ENCODE results near the gene BIK.

BIK gene

DNA sequence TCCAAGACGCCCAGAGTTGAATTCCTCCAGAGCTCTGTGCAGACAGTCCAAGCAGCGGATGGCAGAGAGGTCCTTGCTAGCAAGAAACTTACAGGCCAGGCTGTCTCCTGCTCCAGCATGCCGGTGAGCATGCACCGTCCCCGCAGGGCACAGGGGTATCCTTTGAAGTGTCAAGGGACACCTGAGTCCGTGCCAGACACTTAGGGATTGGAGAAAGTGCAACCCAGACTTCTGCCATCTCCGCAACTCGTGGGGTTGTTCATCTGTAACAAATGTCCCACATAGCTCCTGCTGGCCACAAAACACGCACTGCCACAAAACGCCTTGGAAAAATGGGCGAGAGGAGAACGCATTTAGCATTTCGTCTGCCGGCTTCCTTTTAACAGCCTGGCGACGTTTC lies 54.1 kb downstream of the BIK start:
- no peak for DNase-seq

DNA sequence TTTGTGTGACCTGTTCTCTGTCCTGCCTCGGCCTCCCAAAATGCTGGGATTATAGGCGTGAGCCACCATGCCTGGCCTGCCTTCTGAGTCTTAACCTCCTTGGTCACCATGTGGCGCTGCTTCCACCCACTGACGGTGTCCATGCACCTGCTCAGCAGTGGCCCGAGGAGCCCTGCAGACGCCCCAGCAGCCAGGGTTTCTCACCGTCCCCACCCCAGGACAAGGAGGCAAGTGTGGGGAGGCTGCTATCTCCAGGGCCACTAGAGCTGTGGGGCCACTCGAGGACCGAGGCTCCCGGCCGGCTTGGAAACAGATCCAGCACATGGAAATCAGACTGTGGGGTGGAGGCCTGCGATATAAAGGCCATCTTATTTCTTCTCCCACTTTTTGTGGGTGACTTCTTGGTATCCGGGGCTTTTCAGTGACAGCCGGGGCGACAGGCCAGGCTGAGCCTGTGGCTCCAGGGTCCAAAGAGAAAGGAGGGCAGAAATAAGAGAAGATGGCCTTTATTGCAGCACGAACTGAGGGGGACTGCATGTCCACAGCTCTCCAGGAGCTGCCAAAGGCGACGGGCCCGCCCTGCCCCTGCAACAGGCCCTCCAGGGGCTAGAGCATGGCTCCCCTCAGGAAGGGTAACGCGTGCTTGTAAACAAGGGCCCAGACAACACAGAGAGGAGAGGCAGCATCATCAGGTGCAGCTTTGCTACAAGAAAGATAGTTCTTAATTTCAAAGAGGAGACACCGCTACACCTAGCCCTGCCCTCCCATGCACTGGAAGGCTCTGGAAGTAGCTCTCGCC lies 55.8 kb downstream of the BIK start:
- no peak for DNase-seq

DNA sequence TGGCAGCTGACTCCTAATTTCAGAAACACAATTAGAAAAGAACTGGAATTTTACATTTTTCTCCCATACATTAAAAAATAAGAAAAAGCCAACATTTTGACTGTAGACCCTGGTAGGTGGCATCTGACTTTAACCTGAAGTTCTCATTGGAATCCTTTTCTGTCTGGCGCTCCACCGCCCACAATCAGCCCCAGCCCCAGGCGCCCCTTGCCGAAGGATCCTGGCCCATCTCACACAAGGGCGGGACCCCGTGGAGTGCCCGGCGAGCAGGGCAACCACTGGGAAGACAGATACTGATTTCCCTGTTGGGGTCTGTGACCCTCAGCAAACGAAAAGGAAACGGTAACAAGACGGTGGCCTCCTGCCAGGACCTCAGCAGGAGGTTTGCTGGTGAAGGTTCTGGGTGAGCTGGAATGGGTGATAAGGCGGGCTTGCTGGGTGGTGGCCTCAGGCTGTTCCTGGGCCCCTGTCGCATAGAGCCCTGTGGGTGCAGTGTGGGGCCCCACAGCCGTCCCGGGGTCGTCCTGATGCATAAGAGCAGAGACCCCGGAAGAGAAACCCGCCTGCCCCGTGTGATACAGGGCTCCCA lies 56.5 kb downstream of the BIK start:
- DNase-seq, result no peak

DNA sequence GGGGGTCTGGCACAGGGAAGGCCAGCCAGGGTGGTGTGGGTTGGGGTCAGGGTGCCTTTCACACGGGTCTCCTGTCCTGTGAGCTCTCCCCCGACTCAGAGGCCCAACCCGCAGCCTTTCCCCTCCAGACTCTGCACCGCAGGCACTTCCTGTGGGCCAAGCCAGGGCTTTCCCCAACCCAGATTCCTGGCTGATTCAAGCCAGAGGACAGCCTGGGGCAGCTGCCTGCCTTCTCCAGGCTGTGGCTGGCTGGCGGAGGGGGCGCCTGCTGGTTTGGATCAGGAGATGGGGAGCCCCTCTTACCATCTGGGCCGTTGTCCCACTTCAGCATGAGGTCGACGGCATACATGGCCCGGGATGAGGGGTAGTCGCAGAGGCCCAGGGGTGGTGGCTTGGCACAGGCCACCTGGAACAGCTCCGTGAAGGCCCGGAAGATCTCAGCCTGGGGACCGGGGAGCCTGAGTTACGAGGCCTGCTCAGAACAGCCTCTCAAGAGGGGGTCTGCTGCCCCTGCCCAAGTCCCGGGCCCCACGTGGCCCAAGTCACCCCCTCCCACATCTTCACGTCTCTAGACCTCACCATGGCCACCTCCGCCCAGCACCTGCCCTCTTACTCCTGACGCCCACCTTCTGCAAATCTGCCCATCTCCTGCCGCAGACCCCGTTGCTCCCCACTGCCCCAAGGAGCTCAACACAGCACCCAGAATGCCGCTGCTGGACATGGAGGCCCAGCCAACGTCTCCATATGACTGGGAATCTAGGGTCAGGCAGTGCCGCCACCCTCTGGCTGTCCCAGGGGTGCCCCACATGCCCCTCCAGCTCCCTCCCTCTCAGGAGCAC lies 58.1 kb downstream of the BIK start:
- no peak for DNase-seq

DNA sequence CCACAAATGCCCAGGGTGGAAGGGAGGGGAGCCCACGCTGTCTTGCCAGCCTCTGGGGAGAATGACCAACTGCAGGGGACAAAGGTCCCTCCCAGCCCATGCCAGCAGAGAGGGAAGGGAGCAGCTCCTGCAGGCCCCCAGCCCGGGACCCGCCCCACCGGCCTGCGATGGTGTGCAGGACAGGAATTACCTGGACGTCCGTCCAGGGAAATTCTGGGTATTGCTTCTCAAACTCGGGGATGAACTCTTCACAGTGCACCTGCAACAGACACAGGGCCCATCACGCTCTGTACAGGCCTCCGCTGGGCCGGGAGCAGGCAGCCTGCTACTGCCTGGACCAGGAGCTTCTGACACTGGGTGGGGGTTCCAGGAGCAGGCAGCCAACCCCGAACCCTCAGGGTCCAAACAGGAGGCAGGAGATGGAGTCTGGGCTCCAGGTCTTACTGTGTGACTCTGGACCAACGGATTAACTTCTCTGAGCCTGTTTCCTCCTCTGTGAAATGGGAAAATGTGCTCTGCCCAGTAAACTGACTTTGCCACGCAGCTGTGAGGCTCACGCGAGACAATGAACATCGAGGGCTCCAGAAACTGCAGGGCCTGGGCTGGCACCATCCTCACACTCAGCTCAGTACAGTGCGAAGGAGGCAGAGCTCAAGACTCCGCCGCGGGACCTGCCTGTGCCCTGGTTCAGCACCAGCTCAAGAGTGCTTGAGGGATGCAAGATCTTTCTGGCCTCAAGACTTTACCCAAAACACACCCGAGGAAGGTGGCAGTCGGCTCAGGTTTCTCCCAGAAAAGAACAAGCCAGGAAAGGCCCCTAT lies 59.0 kb downstream of the BIK start:
- no peak for DNase-seq

DNA sequence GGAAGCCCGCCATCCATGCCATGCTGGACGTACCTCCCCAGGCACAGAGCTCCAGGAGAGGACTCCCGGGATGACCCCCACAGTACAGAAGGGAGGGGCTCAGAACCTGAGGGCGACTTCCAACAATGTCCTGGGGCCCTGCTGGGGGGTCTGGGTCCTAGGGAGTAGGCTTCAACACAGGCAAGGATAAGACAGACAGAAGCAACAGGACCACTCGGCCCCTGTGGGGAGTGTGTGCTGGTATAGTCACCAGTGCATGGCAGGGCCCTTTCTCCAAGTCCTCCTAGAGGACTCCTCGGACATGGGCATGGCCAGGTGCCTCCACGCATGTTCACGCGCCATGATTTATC lies 59.6 kb downstream of the BIK start:
- DNase-seq, result no peak

DNA sequence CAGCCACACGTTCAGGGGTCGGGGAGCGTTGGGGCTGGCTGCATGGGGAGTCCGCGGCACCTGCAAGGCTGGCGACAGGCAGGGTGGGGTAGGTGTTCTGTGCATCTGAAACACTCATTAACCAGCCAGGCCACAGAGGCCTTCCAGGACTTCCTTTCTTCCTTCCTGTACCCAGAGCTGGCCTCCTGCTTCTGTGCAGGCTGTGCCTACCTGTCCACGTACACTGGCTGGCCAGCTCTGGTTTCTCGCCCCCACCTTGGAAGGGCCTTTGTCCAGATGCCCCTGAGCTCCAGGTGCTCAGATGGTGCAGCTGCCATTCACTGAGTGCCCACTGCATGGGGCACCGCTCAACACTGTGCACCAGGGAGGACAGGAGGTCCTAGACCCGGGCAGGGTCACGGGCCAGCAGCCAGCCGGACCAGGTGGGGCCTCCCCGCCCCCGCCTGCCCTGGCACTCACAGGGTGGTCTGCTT lies 60.5 kb downstream of the BIK start:
- DNase-seq, result no peak

DNA sequence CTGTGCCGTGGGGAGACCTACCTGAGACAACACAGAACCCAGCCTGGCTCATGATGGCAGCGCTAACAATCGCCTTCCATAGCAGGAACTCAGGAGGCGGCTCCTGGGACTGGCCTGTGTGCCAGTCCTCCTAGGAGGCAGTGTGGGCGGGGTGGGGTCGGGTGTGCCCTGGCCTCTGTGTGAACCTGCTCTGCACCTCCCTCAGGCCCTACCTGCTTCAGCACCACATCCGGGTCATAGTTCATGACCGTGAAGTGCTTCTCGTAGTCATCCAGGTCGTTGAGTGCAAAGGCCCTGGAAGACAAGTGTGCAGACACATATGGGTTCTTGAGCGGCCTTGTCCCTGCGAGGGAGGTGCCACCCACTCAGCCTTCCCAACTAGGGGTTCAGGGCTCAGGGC lies 61.1 kb downstream of the BIK start:
- no peak for DNase-seq

DNA sequence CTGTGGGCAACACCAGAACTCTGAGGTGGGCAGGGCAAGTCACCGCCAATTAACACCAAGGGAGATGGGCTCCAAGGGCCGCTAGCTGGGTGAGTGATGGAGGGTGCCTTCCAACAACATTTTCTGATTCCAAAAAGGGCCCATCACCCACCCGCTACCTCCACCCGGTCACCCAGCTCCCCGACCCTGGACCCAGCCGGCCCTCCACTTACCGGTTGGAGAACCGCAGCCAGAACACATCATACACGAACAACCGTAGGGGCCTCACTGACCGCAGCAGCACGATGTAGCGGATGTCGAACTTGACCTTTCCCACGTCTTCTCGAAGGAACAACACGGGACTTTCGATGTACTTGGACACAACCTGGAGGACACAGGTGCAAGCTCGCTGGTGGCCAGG lies 61.6 kb downstream of the BIK start:
- DNase-seq, result no peak

DNA sequence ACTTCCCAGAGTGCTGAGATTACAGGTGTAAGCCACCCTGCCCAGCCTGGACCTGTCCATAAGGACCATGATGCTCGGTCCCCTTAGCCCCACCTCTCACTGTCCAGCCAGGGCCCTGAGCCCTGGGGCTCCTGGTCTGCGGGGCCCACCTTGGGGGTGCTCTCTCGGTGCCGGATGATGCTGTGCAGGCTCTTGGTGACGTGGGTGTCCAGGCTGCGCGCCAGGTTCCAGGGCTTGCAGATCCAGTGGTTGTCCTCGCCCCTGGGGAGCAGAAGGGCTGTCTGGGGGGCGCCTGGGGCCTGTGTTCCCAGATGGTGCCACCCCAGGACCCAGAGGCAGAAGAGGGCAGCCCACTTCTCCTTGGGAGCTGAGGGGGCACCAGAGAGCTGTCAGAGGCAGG lies 63.0 kb downstream of the BIK start:
- no peak for DNase-seq

DNA sequence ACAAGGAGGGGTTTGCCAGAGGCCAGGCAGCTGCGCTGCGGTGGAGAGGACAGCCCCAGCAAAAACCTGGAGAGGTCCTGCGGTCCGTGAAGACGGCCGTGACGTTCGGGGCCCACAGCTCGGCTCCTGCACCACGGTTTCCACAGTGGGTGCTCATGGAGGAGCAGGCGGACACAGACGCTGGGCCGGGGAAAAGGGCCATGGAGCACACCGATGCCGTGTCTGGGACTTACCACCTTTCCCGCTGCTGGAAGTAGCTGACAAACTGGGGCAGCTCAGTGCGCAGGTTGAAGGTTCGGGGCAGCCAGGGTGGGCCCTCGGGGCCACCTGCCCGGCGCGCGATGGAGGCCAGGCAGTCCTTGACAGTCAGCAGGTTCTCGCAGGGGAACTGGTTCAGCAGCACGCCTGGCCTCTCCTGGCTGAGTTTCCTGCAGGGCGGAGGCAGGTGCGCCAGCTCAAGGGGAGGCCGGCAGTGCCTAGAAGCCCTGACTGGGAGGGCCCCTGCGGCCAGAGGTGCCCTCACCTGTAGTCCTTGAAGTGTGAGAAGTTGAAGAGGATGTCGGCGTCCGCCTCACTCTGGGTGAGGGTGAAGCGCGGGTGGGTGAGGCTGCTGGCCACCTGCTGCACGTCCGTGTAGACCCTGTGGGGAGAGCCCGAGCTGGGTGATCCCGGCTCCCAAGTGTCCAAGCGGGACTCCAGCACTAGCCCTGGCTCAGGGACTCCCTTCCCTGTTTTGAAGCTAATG lies 63.6 kb downstream of the BIK start:
- DNase-seq, result no peak

DNA sequence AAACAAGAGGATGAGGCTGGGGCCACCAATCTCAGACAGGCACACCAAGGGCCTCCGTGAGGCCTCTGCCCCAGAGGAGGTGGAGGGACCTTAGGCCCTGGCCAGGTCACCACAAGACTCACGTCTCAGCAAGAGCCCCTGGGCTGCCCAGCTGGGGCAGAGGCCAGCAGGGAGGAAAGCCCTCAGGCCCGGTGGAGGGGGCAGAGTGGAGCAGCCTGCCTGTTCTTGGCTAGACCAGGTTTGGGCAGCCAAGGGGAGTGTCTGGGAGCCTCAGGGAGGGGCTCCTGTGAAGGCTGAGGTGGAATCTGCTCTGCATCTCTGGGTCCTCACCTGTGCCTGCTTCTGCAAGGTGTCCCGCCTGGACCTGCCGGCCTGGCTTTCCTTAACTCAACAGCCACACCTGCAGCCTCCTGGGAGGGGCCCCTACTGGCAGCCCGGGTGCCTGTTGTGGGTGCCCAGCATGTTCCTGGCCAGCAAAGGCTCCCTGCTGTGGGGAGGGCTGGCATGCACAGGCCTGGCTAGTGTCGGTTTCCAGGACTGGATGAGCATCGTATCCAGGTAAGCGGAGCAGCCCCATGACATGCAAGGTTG lies 64.5 kb downstream of the BIK start:
- DNase-seq, result no peak

DNA sequence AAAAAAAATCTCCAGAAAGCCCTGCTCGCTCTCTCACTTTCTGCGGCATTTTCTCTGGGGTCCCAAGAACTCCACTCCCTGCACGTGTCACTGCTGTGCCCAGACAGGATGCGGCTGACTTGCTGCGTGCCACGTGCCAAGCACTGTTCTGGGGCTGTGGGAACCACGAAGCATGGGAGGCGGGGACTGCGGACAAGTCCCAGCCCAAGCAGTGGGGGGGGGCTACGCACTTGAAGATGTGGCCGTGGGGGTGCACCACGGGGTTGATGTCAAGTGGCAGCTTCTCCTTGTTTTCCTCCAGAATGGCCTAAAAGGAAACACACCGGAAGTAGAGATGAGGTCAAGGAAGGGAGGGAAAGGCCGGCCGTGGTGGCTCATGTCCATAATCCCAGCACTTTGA lies 65.5 kb downstream of the BIK start:
- no peak for DNase-seq

DNA sequence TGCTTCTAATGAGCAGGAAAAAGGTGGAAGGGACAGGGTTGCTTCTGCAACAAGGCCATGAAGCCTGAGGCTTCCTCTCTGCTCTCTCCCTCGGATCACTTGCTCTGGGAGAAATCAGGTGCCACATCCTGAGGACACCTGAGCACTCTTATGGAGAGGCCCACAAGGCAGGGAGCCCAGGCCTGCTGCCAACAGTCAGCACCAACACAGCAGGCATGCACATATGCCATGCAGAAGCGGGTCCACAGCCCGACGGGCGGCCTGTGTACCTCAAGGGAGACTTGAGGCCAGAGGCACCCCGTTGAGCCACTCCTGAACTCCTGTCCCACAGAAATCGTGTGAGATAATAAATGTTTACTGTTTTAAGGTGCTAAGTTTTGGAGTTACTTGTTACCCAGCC lies 66.9 kb downstream of the BIK start:
- no peak for DNase-seq
